PC-3 (cell line): ENCODE measurements around the gene LRRC75B. TPM values are rescaled to one million over a fixed set of nuclear protein-coding genes. Genes with fewer than 3 reads are reported as not detected.

Experiments
- ATAC-seq: fragments of 200-7000 bp; cut with Tn5 transposase; 2 replicates; pipeline ENCODE4 v1.9.1; 2020; ENCODE audit warnings: mild to moderate bottlenecking, moderate library complexity
- BruUV-seq: library from RNA; stranded (reverse); fragments of 400-500 nt; replicated peaks from 2 replicates; lab custom pipeline; 2021; lab: Mats Ljungman, UMichigan
- CTCF ChIA-PET: fragments of 300-600 bp; sonication (Branson Sonifier 250); formaldehyde crosslinking; loops from one replicate; lab custom pipeline; 2022; ENCODE audit warnings: antibody characterized with exemption; lab: Charles Lee
- POLR2A ChIA-PET: fragments of 300-600 bp; sonication (Branson Sonifier 250); formaldehyde crosslinking; loops from one replicate; lab custom pipeline; 2022; ENCODE audit warnings: antibody characterized with exemption; ENCODE audit not compliant: unreplicated experiment; lab: Charles Lee
- DNase-seq: peaks from one replicate; pipeline ENCODE4 v3.0.0-alpha.2; 2015
- H2AFZ ChIP-seq: fragments of 300-600 bp; sonication (generic); 2 replicates; pipeline ENCODE4 v1.6.0; 2016; ENCODE audit warnings: antibody characterized with exemption, low read length
- H3F3A ChIP-seq: fragments of 300-600 bp; sonication (generic); one replicate; pipeline ENCODE4 v1.6.0; 2017; ENCODE audit warnings: antibody characterized with exemption, low read length, control low read depth, mild to moderate bottlenecking; ENCODE audit not compliant: unreplicated experiment
- H3K27ac ChIP-seq: fragments of 300-600 bp; sonication (generic); 2 replicates; pipeline ENCODE4 v1.5.1; 2016; ENCODE audit warnings: mild to moderate bottlenecking, low read length
- H3K27me3 ChIP-seq: fragments of 300-600 bp; sonication (generic); 2 replicates; pipeline ENCODE4 v1.6.1; 2016; ENCODE audit warnings: low read length, mixed read lengths
- H3K36me3 ChIP-seq: fragments of 300-600 bp; sonication (generic); 2 replicates; pipeline ENCODE4 v1.6.1; 2016; ENCODE audit warnings: low read depth, mixed run types, low read length, mixed read lengths
- H3K4me1 ChIP-seq: fragments of 300-600 bp; sonication (generic); 2 replicates; pipeline ENCODE4 v1.5.1; 2016; ENCODE audit warnings: low read length; ENCODE audit not compliant: insufficient read depth
- H3K4me2 ChIP-seq: fragments of 300-600 bp; sonication (generic); 2 replicates; pipeline ENCODE4 v1.6.0; 2016; ENCODE audit warnings: low read length
- H3K4me3 ChIP-seq: fragments of 300-600 bp; sonication (generic); 2 replicates; pipeline ENCODE4 v1.5.1; 2016; ENCODE audit warnings: mild to moderate bottlenecking, low read length, mixed read lengths
- H3K79me2 ChIP-seq: fragments of 300-600 bp; sonication (generic); 2 replicates; pipeline ENCODE4 v1.6.1; 2017; ENCODE audit warnings: low read length, mixed read lengths
- H3K9ac ChIP-seq: fragments of 300-600 bp; sonication (generic); 2 replicates; pipeline ENCODE4 v1.6.0; 2016; ENCODE audit warnings: mild to moderate bottlenecking, low read length
- H3K9me2 ChIP-seq: fragments of 300-600 bp; sonication (generic); replicated peaks from 2 replicates; pipeline ENCODE4 v1.6.1; 2016; ENCODE audit warnings: mixed run types, low read length, mixed read lengths
- H3K9me3 ChIP-seq: fragments of 300-600 bp; sonication (generic); 2 replicates; pipeline ENCODE4 v1.6.1; 2016; ENCODE audit warnings: low read length, mixed read lengths
- H4K20me1 ChIP-seq: fragments of 300-600 bp; sonication (generic); 2 replicates; pipeline ENCODE4 v1.6.1; 2016; ENCODE audit warnings: low read length, mixed read lengths
- EZH2 ChIP-seq: fragments of 300-600 bp; sonication (generic); IDR thresholded peaks from one replicate; pipeline ENCODE4 v1.6.1; 2017; ENCODE audit warnings: antibody characterized with exemption, mild to moderate bottlenecking, low read length; ENCODE audit not compliant: unreplicated experiment
- EZH2phosphoT487 ChIP-seq: fragments of 300-600 bp; sonication (generic); IDR thresholded peaks from 2 replicates; pipeline ENCODE4 v1.6.1; 2018; ENCODE audit warnings: mild to moderate bottlenecking, antibody characterized with exemption, low read length, borderline replicate concordance
- intact Hi-C: fragments of 100-400 bp; cut with micrococcal nuclease; formaldehyde crosslinking; loops from 2 replicates; pipeline ENCODE4 v1.9.0; 2023
- total RNA-seq: library from RNA; depleted of rRNA; stranded (reverse); fragments of >200 nt; gene quantifications from 2 replicates; pipeline ENCODE4 v1.2.3, GENCODE V29; 2014
- TF ChIP-seq, protein P1 (sequence below): fragments of 300-600 bp; sonication (generic); conservative IDR thresholded peaks from 2 replicates; pipeline ENCODE4 v1.5.1; 2017; ENCODE audit warnings: antibody characterized with exemption, low read depth, mild to moderate bottlenecking, low read length

LRRC75B gene
- total RNA-seq, 1 experiment from 2014 or later: 4.5 TPM

DNA sequence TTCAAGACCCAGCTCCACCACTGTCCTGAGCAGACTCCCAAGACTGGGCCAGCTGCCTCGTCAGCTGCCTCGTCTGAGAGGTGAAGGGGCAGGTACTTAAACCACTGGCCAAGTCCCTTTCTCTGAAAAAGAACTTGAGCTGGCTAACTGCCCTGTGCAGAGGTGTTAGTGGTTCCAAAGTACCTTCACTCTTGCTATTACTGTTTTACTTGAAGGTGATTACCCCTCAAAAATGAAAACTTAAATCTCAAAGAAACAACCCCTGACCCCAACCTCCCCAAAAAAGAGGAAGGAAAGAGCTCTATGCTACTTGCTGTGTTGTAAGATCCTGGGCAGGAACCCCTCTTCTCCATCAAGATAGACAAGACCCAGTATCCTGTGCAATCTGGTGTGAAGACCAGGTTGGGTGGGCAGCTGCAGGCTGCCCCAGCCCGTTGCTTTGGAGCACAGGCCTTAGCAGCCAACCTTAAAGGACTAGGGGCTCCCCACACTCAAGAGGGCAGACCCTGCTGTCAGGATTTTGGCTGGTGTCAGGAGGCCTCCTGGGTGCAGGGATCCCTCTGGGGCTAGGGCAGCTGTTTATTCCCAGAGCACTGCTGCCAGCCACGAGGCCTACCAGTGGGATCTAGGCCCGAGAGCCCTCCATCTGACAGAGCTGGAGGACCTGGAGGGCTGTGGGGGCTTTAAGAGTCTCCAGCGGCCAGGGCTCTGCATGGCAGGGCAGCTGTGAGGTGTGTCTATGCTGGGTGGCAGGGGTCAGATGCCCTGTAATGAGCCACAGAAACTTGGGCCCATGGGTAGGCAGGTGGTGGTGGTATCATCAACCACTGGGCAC is 51.0 kb downstream of the LRRC75B start:
- H2AFZ ChIP-seq: no peak overlapping the region
- ChIA-PET POLR2A (no interaction called here), CTCF (no interaction called here)
- H3K27me3 ChIP-seq: no peaks in the 10 kb centered on the region
- BruUV-seq: no TSS peak
- H3K9ac ChIP-seq: no peak overlapping the region
- no peak overlapping the region for H3K4me2 ChIP-seq
- DNase-seq: no peak
- ATAC-seq: no peak
- H3K9me3 ChIP-seq: no peaks in the 10 kb centered on the region
- no peak for TF ChIP-seq EZH2
- TF ChIP-seq, protein P1, sequence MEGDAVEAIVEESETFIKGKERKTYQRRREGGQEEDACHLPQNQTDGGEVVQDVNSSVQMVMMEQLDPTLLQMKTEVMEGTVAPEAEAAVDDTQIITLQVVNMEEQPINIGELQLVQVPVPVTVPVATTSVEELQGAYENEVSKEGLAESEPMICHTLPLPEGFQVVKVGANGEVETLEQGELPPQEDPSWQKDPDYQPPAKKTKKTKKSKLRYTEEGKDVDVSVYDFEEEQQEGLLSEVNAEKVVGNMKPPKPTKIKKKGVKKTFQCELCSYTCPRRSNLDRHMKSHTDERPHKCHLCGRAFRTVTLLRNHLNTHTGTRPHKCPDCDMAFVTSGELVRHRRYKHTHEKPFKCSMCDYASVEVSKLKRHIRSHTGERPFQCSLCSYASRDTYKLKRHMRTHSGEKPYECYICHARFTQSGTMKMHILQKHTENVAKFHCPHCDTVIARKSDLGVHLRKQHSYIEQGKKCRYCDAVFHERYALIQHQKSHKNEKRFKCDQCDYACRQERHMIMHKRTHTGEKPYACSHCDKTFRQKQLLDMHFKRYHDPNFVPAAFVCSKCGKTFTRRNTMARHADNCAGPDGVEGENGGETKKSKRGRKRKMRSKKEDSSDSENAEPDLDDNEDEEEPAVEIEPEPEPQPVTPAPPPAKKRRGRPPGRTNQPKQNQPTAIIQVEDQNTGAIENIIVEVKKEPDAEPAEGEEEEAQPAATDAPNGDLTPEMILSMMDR: no peak
- no peaks in the 10 kb centered on the region for H3K79me2 ChIP-seq
- no peaks in the 10 kb centered on the region for H3F3A ChIP-seq
- no peaks in the 10 kb centered on the region for H3K9me2 ChIP-seq
- intact Hi-C loops: no loop called here
- H3K27ac ChIP-seq: no peak overlapping the region
- H4K20me1 ChIP-seq: no peaks in the 10 kb centered on the region
- no peaks in the 10 kb centered on the region for H3K4me1 ChIP-seq
- peaks cover 8% of the 10 kb centered on the region; the same call in 1 of the 2 replicates for H3K36me3 ChIP-seq
- no peak overlapping the region for H3K4me3 ChIP-seq

GRCh38 chr22:24540470-24540869 is 52.4 kb downstream of the LRRC75B start:
- ChIA-PET CTCF (no interaction called here), POLR2A (no interaction called here)
- Histone ChIP-seq H3K27ac (no peak overlapping the region), H3K9me2 (no peaks in the 10 kb centered on the region), H2AFZ (no peak overlapping the region), H3K27me3 (no peaks in the 10 kb centered on the region), H3K4me3 (no peak overlapping the region), H3K9me3 (no peaks in the 10 kb centered on the region), H3K9ac (no peak overlapping the region), H3K4me2 (no peak overlapping the region), H3K36me3 (peaks cover 8% of the 10 kb centered on the region; the same call in 1 of the 2 replicates), H3K79me2 (no peaks in the 10 kb centered on the region), H3K4me1 (no peaks in the 10 kb centered on the region), H3F3A (no peaks in the 10 kb centered on the region), H4K20me1 (no peaks in the 10 kb centered on the region)
- TSS peak; percentile 43 for BruUV-seq
- ATAC-seq (no peak), DNase-seq (no peak)
- intact Hi-C loops: no loop called here
- TF ChIP-seq EZH2: no peak
- TF ChIP-seq, protein P1: no peak
- no peak for TF ChIP-seq EZH2phosphoT487

- Histone ChIP-seq H3K4me3 (no peak overlapping the region), H4K20me1 (no peaks in the 10 kb centered on the region), H3K9me3 (no peaks in the 10 kb centered on the region), H3K36me3 (0 out of 2 replicates have a peak, but pooled peaks cover 4% of the 10 kb centered on the region), H2AFZ (no peak overlapping the region), H3K27ac (no peak overlapping the region), H3K4me1 (no peaks in the 10 kb centered on the region), H3K9me2 (no peaks in the 10 kb centered on the region), H3K27me3 (no peaks in the 10 kb centered on the region), H3F3A (no peaks in the 10 kb centered on the region), H3K9ac (no peak overlapping the region), H3K4me2 (no peak overlapping the region), H3K79me2 (no peaks in the 10 kb centered on the region)
- intact Hi-C loops: no loop called here
- POLR2A ChIA-PET: no interaction called here
- DNase-seq (no peak), ATAC-seq (no peak)
- TF ChIP-seq EZH2phosphoT487 (no peak), EZH2 (no peak)
- TF ChIP-seq, protein P1: no peak
- CTCF ChIA-PET: interaction anchor here (0.6 kb wide), 1 partner anchor 107 kb away, joined by 3 read pairs; no protein-coding TSS in a partner anchor
- BruUV-seq: no TSS peak
These were observed 56.8 kb downstream of the LRRC75B start for GRCh38 chr22:24536089-24536488.
